CD4-positive, alpha-beta T cell treated with Interleukin-12 subunit alpha and Interleukin-12 subunit beta, for 1 hour (primary cell): ENCODE results near the gene LDHB.
"Not testable (repeated sequence)": the region's sequence is repeated elsewhere in the genome, so short reads cannot be mapped to it uniquely, and the experiment has no call there.

Source experiments
- DNase-seq: peaks from one replicate; pipeline ENCODE4 v3.0.0-alpha.2; 2020

The LDHB gene

DNA sequence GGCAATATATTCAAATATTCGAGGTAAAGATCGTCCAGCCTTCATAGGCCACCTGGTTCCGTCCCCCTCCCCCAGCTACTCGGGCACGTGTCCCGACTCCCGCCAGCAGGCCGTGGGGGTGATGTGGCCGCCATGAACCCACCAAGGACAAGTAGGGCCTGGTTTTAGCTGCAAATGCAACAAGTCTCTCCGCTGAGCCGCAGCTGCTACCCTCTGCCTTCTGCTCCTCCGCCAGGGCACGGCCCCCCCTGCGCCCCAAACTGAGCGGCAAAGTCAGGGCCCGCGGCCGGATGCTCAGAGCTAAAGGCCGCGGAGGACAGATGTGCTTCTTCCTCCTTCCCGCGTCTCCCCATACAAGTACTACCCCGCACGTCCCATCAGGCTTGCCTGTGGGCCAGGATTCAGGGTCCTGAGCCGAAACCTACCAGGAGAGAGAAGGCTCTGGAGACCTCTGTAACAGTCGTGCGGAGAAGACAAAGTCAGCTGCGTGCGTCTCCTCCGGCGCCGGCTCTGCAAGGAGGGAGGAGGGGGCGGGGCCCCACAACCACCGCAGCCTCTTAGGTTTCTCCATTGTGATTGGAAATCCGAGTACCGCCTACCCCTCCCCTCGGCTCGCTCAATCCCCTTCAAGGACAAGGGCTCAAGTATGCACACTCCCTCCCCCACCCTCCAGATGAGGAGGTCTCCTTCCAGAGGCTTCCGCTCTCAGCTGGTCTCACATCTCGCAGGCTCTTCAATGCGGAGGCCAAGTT is at the start of gene LDHB:
TSS of gene LDHB (minus strand) at position 517 of the 752 bp plus-strand sequence. CDS start 3,171 bp downstream, outside the sequence.
- DNase-seq, result peak; percentile 91

GRCh38 chr12:21704847-21705246 is 47.2 kb upstream of the LDHB start:
- DNase-seq, result no peak

DNA sequence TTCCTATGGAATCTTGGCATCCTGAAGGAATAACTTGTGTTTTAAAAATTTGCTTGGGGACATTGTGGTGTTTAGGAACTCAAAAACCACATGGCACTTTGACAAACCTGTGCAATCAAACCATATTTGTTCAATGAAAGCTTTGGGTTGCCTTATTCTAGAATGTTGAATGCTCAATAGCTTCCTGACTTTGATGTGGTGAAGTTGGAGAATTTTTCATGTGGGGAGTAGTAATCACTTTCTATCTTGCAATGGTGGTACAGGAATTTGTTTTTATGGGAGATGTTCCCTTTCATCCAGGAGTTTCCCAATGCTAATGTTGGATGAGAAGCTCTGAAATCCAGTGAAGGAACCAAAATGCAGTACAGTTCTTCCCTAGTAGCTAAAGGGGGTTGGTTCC is 42.2 kb upstream of the LDHB start:
- DNase-seq, result no peak

DNA sequence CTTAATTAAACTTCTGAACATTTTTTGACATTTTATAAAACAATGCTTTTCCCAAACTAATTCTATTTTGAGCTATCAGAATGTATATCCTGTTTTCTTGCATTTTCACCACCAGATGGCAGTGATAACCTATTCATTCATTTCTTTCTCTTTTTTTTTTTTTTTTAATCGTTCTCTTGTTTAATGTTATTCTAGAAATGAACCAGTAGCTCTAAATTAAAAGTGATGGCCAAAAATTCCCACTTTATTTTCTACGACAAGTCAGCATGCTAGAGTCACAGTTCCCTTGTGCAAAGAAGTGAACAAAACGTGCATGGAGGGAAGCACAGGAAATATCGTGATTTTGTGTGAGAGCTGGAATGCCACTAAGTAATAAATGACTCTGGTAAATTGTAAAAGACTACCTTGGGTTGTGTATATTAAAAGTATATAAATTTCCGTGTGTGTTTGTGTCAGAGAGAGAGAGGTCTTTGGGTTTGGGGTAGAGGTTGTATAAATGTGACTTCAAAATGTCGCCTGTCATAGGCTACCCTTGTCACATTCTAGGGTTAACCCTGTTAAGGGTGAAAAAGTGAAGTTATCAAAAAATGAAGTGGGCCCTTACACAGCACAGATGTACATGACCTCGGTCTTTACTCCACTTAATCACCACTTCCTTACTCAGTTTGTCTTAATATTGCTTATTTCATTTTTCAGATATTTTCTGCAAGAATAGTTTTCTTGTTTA is 40.4 kb upstream of the LDHB start:
- peak; percentile 46 for DNase-seq

DNA sequence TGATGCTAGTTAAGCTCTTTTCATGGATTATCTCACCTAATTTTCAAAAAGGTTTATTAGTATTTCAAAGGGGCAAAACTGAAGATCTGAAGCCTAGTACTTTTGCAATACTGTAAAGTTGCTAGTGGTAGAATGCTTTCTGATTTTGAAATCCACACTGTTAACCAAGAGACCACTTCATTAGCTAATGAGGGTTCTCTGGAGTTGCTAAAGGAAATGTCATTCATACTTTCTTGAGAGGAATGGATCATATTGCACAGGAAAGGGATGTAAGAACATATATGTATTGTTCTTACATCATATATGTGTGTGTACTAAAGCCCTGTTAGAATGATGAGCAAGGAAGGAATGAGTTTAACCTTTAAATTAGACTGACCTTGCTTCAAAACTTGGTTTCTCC is 39.0 kb upstream of the LDHB start:
- no peak for DNase-seq

DNA sequence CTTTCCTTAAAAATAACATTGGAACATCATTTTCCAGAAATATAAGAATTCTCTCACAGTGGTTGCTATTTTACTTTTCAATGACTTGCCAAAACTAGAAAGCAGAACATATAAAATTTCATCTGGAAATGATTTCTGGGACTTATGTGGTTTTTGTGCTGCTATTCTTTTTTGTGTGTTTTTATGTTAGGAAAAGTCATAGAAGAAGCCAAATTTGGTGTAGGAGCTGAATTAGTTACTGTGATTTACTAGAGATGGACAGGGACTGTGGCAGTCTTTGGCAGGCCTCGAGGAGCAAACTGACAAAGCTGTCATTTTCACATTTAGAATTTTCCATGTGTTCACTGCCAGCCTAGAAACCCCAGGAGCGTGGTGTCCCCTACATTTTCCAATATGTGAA is 38.3 kb upstream of the LDHB start:
- DNase-seq, result no peak

GRCh38 chr12:21694660-21695059 is 37.0 kb upstream of the LDHB start:
- DNase-seq, result no peak

GRCh38 chr12:21691515-21691914 is 33.9 kb upstream of the LDHB start:
- no peak for DNase-seq

DNA sequence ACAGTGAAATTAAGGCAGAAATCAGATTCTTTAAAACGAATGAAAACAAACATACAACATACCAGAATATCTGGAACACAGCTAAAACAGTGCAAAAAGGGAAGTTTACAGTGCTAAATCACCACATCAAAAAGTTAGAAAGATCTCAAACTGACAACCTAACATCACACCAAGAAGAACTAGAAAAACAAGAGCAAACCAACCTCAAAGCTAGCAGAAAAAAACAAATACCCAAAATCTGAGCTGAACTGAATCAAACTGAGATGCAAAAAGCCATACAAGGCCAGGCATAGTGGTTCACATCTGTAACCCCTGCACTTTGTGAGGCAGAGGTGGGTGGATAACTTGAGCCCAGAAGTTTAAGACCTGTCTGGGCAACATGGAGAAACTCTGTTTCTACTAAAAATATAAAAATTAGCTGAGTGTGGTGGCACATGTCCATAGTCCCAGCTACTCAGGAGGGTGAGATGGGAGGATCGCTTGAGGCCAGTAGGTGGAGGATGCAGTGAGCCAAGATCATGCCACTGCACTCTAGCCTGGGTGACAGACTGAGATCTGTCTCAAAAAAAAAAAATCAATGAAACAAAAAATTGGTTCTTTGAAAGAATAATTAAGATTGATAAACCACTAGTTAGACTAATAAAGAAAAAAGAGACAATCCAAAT is 33.2 kb upstream of the LDHB start:
- no peak for DNase-seq

- no peak for DNase-seq
These were observed 25.5 kb upstream of the LDHB start for GRCh38 chr12:21683115-21683514.

GRCh38 chr12:21678959-21679358 is 21.3 kb upstream of the LDHB start:
- DNase-seq, result no peak

DNA sequence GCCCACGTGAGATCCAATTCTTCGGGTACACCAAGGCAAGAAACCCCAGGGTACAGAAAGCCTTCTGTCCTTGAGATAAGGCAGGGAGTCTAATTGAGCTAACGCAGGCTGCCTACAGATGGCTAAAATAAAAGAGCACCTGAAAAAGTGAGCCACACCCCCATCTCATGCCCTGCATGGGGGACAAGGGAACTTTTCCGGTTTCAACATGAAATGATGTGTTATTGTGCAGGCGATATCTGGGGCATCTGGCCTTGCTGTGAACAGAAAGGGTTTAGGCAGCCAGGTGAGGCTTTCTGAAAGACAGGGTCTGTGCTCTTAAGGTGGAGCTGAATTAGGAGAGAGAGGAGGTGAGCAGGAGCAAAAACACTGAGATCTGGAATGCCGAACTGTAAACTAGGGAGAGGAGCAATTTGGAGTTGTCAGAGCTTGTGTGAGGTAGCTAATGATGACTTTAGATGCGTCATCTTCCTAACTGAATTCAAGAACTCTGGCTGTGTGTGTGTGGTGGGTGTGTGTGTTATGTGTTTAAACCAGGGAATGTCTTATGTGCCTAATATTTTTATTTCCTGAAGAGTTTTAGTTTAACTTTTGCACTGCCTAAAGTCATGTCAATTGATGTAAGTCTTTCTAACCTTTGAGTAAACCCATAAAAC is 20.1 kb upstream of the LDHB start:
- peak; percentile 38 for DNase-seq

DNA sequence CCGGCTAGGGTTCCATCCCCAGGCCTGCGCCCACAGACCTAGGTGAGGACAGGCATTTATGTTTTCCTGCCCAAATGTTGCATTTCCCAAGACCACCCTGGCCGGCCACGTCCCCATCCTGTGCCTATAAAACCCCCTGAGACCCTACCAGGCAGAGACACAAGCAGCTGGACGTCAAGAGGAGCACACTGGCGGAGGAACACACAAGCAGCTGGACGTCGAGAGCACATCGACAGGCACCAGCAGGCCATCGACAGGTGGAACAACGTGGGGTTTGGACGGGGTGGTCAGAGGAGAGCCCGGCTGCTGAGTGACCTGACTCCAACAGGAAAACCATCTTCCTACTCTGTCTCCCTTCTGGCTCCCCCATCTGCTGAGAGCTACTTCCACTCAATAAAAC is 19.6 kb upstream of the LDHB start:
- DNase-seq, result no peak

GRCh38 chr12:21676776-21677175 is 19.1 kb upstream of the LDHB start:
- no peak for DNase-seq

GRCh38 chr12:21675641-21676040 is 18.0 kb upstream of the LDHB start:
- no peak for DNase-seq

DNA sequence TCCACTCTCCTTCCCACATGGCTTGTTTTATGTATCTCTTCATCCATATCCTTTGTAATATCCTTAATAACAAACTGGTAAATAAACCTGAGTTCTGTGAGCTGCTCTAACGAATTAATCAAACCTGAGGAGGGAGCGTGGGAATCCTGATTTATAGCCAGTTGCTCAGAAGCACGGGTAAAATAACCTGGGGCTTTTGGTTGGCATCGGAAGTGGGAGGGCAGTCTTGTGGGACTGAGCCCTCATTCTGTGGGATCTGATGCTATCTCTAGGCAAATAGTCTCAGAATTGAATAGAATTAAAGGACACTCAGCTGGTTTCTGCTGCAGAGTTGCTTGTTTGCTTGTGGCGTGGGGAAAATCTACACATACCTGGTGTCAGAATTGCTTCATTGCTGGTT is 17.5 kb upstream of the LDHB start:
- no peak for DNase-seq

GRCh38 chr12:21673830-21674552 is 16.3 kb upstream of the LDHB start:
- not testable (repeated sequence) for DNase-seq

GRCh38 chr12:21672146-21672545 is 14.5 kb upstream of the LDHB start:
- no peak for DNase-seq

- no peak for DNase-seq
These were observed 9.1 kb upstream of the LDHB start for GRCh38 chr12:21666722-21667121.

GRCh38 chr12:21665816-21666215 is 8.2 kb upstream of the LDHB start:
- no peak for DNase-seq

- DNase-seq, result no peak
These were observed 4.6 kb upstream of the LDHB start for GRCh38 chr12:21662122-21662792.
